ENCODE measurements around the gene ECM2.

The ECM2 gene

GRCh38 chr9:92496396-92497176 is 39.2 kb downstream of the ECM2 start:
- no peak for DNase-seq

GRCh38 chr9:92494856-92495255 is 40.9 kb downstream of the ECM2 start:
- no peak for DNase-seq

GRCh38 chr9:92493749-92494387 is 41.9 kb downstream of the ECM2 start:
- DNase-seq, result no peak

GRCh38 chr9:92492781-92493401 is 42.9 kb downstream of the ECM2 start:
- no peak for DNase-seq

GRCh38 chr9:92488681-92489550 is 46.9 kb downstream of the ECM2 start:
- no peak for DNase-seq

- no peak for DNase-seq
These were observed 49.4 kb downstream of the ECM2 start for GRCh38 chr9:92486371-92486770.

- DNase-seq, result no peak
These were observed 51.2 kb downstream of the ECM2 start for GRCh38 chr9:92484563-92484962.

- DNase-seq, result no peak
These were observed 51.9 kb downstream of the ECM2 start for GRCh38 chr9:92483627-92484545.

- DNase-seq, result no peak
These were observed 53.0 kb downstream of the ECM2 start for GRCh38 chr9:92482805-92483204.

GRCh38 chr9:92482329-92482728 is 53.5 kb downstream of the ECM2 start, which contains the start of gene ASPN:
TSS of gene ASPN (minus strand) at chr9:92482506.
- no peak for DNase-seq

- no peak for DNase-seq
These were observed 54.7 kb downstream of the ECM2 start for GRCh38 chr9:92480986-92481633.

- no peak for DNase-seq
These were observed 55.5 kb downstream of the ECM2 start for GRCh38 chr9:92480291-92480771.

- DNase-seq, result no peak
These were observed 56.4 kb downstream of the ECM2 start for GRCh38 chr9:92479346-92479745.

- DNase-seq, result no peak
These were observed 57.0 kb downstream of the ECM2 start for GRCh38 chr9:92478783-92479182.

- DNase-seq, result no peak
These were observed 58.8 kb downstream of the ECM2 start for GRCh38 chr9:92476962-92477361.

- no peak for DNase-seq
These were observed 61.2 kb downstream of the ECM2 start for GRCh38 chr9:92474587-92474986.

GRCh38 chr9:92468206-92468605 is 67.6 kb downstream of the ECM2 start:
- DNase-seq, result no peak

- DNase-seq, result no peak
These were observed 68.3 kb downstream of the ECM2 start for GRCh38 chr9:92467511-92467910.

- no peak for DNase-seq
These were observed 68.7 kb downstream of the ECM2 start for GRCh38 chr9:92467041-92467440.

GRCh38 chr9:92463984-92464383 is 71.8 kb downstream of the ECM2 start:
- no peak for DNase-seq

GRCh38 chr9:92463387-92463786 is 72.4 kb downstream of the ECM2 start:
- no peak for DNase-seq

All from activated CD8-positive, alpha-beta memory T cell treated with anti-CD3 and anti-CD28 coated beads, Interleukin-2, amount 50 U/mL, for 4 hours (primary cell).